Measurements from ENCODE around the gene GZMM.

- TF ChIP-seq ZFX (IDR thresholded peaks at IDR 0.05) = no peak; the same call in 1 of the 2 replicates
- no peak; the same call in 1 of the 2 replicates for TF ChIP-seq CTCF (conservative IDR thresholded peaks at IDR 0.05)
Observed at GRCh38 chr19:531009-531752, 12.7 kb upstream of the GZMM start.
